Measurements from ENCODE around the gene CELF2.

- TF ChIP-seq, protein P1, sequence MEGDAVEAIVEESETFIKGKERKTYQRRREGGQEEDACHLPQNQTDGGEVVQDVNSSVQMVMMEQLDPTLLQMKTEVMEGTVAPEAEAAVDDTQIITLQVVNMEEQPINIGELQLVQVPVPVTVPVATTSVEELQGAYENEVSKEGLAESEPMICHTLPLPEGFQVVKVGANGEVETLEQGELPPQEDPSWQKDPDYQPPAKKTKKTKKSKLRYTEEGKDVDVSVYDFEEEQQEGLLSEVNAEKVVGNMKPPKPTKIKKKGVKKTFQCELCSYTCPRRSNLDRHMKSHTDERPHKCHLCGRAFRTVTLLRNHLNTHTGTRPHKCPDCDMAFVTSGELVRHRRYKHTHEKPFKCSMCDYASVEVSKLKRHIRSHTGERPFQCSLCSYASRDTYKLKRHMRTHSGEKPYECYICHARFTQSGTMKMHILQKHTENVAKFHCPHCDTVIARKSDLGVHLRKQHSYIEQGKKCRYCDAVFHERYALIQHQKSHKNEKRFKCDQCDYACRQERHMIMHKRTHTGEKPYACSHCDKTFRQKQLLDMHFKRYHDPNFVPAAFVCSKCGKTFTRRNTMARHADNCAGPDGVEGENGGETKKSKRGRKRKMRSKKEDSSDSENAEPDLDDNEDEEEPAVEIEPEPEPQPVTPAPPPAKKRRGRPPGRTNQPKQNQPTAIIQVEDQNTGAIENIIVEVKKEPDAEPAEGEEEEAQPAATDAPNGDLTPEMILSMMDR (IDR thresholded peaks at IDR 0.05; ENCODE audit: borderline replicate concordance, extremely low read depth, low read length, poor library complexity, severe bottlenecking), result no peak
- no peak for TF ChIP-seq EZH2 (IDR thresholded peaks at IDR 0.05; ENCODE audit: borderline replicate concordance, low read depth, low read length, severe bottlenecking)
Observed at GRCh38 chr10:11255796-11256444, 238.2 kb downstream of the CELF2 start.

Measured in DND-41 (cell line).